Tongue (tissue), 2 donors: ENCODE measurements around the gene NACC2. TPM values are rescaled to one million over a fixed set of nuclear protein-coding genes. Genes with fewer than 3 reads are reported as not detected.

Experiments used
- DNase-seq: peaks from one replicate; pipeline ENCODE4 v3.0.0-alpha.2; 2015
- total RNA-seq: library from RNA; depleted of rRNA; stranded (reverse); fragments of >200 nt; gene quantifications from one replicate; pipeline ENCODE4 v1.2.3, GENCODE V29; 2014

NACC2 gene
- total RNA-seq, 1 donor from 2014 or later = 9.8 TPM

DNA sequence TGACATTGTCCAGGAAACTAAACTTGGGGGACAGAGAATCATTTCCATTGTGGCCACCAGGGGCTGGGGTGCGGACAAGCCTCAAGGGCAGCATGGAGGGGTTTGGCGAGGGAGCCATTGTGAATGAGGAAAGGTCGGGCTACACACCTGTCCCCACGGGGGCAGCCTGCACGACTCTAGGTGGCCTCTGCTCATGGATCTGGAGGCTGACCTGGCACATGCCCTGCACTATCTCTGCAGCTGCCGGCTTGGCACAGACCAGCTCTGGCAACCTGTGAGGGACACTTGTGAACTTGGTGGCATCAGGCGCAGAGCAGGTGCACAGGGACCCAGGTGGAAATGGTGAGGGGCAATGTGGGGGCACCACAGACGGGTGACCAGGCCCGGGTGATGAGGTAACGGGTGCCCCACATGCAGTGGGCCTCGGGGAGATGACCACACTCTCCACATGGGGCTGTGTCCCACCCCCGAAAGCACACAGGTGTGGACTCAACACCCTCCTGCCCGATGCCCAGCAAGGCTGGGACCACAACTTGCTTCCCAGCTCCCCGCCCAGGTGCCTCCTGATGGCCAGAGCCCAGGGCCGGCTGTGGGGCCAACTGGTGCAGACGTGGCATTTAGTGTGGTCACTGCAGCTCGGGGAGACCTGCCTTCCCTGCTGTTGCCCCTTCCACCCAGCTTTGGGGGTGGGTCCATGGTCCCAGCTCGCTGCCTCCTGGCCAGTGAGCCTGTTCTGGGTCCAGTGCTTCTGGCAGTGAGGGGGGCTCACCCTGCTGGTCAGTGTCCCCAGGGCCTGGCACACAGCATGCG, 73.0 kb downstream of the NACC2 start:
- DNase-seq = no peak

DNA sequence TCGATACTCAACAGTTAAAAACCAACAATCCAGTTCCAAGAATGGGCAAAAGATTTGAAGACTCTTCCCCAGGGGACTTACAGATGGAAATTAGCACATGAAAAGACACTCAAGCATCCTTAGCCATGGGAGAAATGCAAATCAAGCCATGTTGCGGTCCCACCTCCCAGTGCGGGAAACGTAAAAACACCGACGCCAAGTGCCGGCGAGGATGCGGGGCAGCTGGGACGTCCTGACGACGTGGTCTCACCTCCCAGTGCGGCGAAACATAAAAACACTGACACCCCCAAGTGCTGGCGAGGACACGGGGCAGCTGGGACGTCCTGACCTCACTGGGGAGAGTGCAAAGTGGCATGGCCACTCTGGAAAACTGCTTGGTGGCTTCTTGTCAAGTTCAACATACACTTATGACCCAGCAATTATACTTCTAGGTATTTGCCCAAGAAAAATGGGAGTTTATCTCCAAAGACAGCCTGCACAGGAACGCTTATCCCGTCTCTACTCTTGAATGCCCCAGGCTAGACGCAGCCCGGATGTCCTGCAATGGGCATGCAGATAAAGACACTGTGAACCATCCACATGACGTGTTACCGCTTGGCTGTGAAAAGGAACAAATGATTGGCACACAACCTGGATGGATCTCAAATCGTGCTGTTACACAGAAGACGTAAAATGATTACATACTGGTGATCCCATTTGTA, 73.8 kb downstream of the NACC2 start:
- no peak for DNase-seq

DNA sequence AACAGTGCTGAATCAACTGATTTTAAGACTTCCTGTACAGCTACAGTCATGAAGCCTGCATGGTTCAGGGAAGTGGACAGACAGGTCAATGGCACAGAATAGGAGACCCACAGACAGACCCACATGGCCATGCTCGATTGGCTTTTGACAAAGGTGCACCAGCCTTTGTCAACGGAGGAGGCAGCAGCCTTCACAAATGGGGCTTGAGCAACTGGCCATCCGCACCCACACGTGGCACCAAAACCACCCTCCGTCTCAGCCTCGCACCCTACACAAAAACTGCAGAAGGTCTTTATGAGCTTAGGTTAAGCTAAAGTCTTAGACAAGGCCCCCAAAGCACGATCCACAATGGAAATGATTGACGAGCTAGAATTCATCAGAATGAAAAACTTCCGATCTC, 74.4 kb downstream of the NACC2 start:
- no peak for DNase-seq

DNA sequence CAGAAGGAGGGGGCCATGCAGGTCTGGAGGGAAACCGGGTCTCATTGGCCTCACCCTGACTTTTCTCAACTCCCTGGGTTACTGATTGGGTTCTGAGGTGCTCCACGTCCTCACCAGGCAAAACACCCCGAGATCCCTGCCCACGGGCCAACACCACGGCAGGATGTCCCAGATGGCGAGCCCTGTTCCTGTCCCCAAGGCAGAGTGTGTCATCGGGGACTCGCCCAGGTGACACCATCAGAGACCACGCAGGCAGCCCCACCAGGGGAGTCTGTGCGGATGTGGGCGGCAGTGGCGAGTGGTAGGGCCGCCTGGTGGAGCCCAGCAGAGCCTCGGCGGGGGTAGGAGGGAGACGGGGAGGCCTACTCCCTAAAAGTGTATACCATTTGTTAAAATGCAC, 74.9 kb downstream of the NACC2 start:
- no peak for DNase-seq

DNA sequence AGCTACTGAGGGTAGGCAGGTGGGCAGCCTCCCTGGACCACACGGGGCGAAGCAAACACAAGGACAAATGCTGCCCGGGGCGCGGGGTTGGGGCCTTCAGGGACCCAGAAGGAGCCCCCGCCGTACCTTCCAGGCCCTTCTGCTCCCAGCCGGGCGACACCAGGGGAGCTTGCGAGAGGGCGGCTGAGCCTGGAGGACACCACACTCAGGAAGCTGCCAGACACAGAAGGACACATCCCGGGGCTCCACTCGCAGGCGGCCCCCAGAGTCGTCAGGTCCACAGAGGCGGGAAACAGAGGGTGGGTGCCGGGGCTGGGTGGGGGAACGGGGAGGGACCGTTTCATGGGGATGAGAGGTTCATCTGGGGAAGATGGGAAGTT, 75.4 kb downstream of the NACC2 start:
- no peak for DNase-seq

DNA sequence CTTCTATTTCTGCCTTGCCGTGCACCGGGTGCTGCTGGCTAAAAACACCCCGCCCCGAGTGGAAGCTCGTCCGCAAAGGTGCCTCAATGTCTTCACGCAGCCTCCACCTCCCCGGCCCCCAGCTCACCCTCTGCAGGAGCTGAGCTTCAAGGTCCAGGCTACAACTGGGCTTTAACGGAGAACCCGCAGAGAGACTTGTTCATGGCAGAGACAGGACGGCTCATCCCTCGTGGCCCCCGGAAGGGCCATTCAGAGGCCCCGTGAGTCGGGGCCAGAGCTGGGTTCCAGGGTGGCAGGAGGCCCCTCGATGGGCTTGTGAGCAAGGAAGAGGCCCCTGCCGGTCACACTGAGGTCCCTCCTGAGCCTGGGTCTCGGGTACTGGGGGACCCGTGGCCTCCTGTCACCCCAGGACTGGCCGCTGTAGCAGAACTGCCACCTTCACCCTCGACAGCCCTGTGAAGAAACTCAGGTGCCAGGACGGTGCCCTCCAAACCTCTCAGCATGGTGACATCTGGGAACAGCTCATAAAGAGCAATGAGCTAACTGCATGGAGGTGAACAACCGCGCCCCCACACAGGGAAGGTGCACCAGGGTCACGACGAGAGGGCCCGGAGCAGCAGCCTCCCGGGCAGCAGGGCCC, 75.9 kb downstream of the NACC2 start:
- no peak for DNase-seq

DNA sequence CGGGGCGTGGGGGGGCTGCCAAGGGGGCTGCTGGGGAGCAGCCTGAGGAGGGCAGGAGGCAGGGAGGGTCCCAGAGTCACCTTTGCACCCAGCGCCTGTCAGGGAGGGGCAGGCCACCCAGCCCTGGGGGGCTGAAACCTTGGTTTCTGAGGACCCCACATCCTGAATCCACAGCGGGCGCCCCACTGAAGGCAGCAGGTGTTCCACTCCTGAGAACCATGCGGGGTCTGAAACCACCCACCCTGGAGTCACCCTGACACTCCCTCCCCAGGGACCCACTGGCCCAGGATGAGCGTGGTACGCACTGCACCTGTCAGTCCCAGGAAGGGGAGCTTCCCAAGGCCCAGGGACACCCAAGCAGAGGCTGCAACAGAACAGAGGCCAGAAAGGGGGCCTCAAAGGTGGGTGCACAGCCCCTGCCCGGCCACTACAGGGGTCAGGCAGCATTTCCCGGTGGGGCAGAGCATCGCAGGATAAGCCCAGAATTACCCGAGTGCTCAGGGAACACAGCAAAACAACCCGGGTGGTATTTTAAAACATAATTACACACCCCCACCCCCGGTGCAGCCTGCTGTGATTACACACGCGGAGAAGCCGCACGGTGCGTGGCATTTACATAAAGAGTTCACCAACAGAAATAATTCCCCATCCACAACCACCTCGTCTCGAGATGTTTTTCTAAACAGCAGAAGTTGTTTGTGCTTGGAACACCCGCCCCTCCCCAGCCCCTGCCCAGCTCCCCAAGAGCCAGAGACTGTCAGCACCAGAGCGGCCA, 76.6 kb downstream of the NACC2 start:
- no peak for DNase-seq

DNA sequence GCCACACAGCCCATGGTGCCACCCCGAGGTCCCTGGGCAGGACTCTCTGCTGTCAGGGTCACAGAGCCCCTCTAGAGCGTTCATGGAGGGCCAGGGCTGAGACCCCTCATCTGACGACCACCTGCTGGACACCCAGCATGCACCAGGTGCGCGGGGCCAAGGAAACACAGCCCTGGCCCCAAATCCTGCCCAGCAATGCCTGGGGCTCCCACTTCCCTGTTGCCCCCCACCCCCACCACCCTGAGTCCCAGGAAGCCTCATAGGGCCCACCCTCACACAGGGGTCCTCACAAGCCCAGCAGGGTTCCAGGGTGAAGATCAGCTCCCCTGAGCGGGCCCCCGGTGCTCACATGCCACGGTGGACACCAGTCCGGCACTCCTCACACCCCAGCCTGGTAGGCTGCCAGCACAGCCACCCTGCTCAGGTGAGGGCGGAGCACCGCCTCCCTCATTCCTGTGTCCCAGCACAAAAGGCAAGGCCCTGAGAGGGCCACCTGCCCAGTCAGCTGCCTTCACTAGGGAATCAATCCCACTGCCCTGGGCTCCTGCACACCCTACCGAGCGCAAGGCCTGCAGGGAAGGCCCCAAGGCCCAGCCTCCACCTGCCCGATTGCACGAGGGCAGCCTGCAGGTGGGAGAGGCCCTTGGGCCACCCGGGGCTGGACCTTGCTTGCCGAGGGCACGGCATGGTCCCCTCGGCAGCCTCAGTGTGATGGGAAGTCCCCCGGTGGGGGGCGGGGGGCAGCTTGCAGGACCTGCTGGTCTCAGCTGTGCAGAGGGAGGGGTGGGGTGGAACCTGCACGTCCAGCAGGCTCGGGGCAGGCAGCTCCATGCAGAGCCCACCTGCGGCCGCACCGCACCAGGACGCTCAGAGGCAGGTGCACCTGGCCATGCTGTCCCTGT, 77.5 kb downstream of the NACC2 start:
- DNase-seq = no peak

DNA sequence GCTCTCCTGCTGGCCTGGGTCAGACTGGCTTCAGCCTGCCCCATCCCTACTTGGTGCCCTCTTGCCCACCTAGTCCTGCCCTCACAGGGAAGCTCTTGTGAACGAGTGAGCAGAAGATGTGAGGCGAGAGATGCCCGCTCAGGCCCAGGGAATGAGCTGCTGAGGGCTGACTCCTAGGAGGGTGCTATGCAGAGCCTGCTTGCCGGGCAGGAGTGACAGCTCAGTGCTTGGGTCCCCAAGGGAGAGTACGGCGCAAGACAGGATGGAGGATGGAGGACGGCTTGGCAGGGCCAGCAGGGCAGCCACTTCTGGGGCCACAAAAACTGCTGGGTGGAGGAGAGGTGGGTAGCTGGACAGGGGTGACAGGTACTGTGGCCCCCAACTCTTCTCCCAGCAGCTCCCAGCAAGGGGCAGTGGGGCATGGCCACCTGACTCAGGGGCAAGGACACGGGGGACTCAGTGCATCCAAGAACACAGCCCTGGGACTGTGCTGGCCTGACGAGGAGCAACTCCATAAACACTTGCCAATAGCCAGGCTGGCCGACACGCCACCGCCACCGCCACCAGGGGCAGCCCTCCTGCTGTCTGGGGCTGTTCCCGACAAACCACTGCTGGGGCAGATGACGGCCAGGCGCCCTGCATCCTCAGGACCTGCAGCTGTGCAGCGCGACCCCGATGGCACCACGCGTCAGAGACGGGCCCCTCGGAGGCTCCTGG, 78.4 kb downstream of the NACC2 start:
- no peak for DNase-seq

DNA sequence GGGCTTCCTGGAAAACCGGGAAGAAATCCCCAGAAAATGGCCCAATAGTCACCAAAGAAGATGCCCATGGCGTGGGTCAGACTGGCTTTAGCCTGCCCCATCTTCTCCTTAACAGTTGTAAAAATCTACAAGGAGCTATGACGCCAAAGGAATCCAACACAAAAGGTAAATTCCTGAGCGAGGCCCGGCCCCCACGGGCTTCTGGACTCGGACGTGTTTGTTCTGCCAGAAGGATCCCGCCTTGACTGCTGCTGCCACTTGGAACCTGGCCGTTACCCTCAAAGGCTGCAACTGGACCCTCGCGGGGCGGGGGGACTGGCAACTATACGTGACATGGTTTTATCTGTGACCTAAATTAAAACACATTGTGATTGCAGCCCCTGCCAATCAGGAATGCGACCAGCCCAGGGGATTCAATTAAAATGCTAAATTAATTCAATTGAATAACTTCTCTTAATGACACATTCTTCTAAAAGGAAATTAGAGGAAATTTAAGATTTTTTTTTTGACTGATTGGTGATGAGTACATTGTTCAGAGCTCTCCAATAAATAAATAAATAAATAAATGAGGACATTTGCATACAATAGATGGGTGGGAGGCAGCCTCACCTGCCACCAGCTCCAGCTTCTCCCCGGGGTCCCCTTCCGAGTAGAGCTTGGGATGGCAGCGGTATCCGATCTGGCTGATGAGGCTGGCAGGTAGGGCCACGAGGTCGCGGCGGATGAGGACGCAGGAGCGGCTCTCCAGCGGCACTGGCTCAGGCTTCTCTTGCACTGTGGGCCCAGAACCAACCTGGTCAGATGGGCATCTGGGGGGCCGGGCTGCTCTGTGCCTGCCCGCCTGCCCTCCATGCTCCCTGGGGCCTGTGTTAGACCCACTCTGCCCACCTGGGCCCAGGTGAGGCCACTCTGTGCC, 79.2 kb downstream of the NACC2 start:
- DNase-seq = no peak

DNA sequence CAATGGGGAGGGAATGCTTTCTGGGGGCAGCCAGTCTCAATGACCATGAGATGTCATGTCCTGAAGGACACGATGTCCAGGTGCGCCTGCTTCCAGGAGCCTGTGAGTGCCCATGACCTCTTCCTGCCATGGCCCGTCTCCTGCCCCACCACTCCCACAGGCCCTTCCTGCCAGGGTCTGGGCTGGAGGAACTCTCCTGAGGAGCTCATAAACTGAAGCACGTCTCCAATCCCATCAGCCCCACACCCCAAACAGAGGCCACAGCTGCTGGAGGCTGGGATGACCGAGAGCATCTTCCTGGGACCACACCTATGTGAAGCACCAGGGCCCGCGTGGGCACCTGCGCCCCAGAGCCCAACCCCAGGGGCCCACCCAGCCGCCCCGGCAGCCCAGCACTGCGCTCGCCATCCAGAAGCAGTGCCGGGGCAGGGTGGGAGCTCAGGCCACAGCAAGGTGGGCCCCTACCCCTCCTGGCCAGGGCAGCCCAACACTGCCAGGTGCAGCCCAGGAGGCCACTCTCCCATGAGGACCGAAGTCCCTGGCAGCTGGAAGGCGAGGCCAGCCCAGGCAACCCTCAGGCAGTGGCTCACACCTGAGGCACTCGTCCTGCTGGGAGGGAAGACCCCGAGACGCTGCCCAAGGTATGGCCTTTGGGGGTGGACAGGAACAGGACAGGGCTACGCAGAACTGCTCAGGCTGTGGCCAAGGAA, 80.0 kb downstream of the NACC2 start:
- DNase-seq = no peak

DNA sequence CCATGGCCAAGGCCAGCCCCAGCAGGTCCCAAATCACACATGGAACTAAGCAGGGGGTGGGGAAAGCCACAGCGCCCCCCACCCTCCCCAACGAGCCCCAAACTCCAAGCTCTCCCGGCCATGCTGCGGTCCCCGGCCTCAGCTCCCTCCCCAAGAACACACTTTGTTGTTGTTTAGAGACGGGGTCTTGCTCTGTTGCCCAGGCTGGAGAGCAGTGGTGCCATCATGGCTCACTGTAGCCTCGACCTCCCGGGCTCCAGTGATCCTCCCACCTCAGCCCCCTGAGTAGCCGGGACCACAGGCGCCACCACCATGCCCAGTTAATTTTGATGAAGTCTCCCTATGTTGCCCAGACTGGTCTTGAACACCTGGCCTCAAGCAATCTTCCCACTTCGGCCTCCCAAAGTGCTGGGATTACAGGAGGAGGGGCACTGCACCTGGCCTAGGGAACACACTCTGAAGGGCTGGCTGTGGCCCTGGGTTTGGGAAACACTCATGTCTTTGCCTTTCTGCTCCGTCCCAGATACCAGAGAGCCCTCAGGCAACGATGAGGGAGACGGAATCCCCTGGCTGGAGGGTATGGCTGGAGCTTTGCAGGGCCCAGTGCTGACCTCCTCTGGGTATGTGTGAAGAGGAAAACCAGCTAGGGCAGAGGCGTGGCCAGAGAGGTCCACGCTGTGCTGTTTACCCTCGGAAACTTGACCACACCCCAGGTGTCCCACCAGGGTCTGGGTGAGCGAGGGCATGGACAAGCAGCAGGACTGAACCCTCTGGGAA, 80.8 kb downstream of the NACC2 start:
- DNase-seq = no peak

DNA sequence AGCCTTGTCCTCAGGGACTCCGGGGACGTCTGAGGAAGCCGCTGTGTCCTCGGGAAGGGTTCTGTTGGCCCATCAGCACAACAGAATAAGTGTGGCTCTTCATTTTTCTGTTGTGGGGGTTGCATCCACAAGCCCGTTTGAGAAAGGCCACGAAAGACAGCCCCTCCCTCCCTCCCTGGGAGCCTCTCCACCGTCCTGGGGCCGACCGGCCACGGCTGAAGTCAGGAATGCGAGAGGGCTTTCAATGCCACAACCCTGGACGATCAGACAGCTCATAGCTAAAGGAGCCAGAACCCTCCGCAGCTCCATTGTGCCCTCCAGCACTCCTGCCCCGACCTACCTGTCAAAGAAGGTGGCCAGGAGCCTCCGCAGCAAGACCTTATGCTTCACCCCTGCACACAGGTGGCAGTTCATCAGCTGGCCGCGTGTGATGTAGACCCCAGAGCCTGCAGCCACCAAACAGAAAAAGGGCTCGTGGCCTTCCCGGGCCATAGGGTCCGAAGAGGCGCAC, 81.5 kb downstream of the NACC2 start:
- DNase-seq = no peak

DNA sequence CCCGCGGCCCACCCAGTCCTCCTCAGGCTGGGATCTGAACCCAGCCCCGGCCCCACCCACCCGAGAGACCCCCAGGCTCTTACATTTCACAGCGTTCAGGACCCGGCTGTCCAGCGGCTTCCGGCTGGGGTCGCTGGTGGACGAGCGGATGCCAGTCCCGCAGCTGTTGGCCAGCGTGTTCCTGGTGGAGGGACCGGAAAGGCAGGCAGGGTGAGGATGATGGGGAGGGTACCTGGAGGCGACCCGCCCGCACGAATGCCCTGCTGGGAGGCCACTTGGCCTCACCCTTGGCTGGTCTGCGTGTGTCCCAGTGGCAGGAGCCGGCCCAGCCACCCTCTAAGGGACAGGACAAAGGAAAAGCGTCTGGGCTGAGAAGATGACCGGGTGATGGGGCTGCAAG, 82.0 kb downstream of the NACC2 start:
- no peak for DNase-seq

DNA sequence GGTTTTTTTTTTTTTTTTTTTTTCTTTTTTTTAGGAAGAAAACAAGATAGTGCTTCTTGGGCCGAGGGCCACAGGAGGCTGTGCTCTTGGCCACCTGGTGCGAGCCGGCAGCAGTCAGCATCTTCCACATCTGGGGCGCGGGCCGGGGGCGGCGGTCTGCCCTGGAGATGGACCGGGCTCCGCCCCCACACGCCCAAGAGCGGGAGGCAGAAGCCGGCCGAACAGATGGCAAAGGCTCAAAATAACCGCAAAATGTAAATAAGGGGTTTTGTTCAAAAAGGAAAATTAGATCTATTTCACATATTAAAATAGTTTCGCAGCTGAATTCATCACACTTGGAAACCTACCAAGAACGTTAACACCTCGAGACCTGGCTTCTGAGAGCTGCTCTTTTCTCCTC, 82.4 kb downstream of the NACC2 start:
- peak; percentile 34 for DNase-seq

DNA sequence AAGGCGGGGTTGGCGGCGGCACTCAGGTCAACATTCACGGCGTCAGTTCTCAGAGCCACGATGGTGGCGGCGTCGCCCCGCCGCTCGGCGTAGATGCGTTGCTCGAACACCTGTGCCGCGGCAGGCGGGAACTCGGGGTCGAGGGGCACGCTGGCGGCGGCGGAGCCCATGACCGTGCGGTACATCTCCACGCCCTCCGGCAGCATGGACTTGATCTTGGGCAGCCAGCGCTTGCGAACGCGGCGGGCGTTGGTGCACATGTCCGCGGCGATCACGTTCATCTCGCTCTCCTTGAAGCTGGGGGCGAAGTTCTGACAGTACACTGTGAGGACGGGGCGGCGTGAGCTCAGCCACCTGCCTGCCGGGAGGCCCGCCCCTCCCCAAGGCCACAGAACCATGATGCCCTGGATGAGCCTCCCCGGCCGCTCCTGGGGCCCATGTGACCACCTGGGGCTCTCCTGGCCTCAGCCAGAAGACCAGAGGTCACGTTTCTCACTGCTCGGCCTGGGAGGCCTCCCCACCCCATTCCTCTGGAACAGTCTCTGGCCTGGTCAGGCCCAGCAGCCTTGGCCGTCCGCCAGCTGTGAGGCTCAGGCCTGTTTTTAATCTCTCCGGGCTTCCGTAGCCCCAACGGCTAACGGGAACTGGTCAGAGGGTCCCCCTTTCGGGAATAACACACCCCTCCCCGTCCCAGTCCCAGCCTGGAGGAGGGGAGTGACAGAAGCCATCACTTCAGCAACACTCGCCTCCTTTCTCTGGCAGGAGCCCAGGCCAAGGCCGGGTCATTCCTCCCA, 83.2 kb downstream of the NACC2 start:
- DNase-seq = peak; percentile 77

DNA sequence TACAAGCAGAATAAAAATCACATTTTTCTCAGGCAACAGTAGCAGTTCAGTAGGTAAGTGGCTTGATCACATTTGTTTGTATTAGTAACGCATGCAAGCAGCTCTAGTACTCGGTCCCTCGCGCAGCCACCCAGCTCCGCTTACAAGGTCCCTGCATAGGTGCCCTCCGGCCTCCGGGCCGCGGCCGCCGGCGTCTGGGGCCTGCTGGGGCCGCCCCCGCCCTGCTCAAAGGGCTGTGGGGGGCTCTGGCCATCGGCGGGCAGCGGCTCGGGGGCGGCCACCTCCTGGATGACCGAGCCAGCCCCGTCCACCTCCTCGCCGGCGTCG, 83.8 kb downstream of the NACC2 start:
- no peak for DNase-seq
